GM23248 (cell line): ENCODE results near the gene SKAP1.

Source experiments
- EZH2 ChIP-seq: fragments of 200-600 bp; sonication (generic); IDR thresholded peaks from 2 replicates; pipeline ENCODE4 v1.6.1; 2018; ENCODE audit warnings: antibody characterized with exemption, mild to moderate bottlenecking; ENCODE audit not compliant: insufficient read depth, poor library complexity, severe bottlenecking
- EZH2phosphoT487 ChIP-seq: fragments of 200-600 bp; sonication (generic); IDR thresholded peaks from 2 replicates; pipeline ENCODE4 v1.6.1; 2018; ENCODE audit warnings: antibody characterized with exemption, moderate library complexity, mild to moderate bottlenecking, low read depth; ENCODE audit not compliant: insufficient read depth

DNA sequence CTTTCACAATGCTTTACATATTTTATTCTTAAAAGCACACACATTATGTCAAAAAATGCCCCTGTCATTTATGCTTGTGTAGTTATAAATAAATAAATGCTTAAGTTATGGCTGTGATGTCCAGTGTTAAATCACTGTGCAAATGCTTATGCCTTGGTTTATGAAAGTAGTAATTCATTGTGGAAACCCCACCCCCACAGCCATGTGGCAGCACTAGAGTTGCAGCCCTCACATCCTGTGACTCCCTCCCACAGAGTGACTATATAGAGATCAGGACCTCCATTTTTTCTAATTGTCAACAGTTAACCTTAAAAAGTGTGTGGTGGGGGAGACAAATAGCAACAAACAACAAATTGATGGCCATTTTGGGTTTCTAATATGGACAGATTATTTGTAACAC, 2.4 kb downstream of the SKAP1 start:
- TF ChIP-seq EZH2 (no peak), EZH2phosphoT487 (no peak)
